Left ventricle myocardium inferior (tissue), 1 donor: Measurements from ENCODE around the gene FNDC3A. TPM values are rescaled to one million over a fixed set of nuclear protein-coding genes. Genes with fewer than 3 reads are reported as not detected.

ENCODE experiments used
- DNase-seq: peaks from one replicate; pipeline ENCODE4 v3.0.0-alpha.2; 2020
- H3K27ac ChIP-seq: fragments of 200-600 bp; replicated peaks from 2 replicates; pipeline ENCODE4 v1.8.0; 2021
- H3K27me3 ChIP-seq: fragments of 200-600 bp; 2 replicates; pipeline ENCODE4 v1.8.0; 2021; ENCODE audit warnings: low read depth
- H3K36me3 ChIP-seq: fragments of 200-600 bp; 2 replicates; pipeline ENCODE4 v1.8.0; 2021
- H3K4me1 ChIP-seq: fragments of 200-600 bp; 2 replicates; pipeline ENCODE4 v1.8.0; 2021
- H3K4me3 ChIP-seq: fragments of 200-600 bp; 2 replicates; pipeline ENCODE4 v1.8.0; 2021; ENCODE audit warnings: mild to moderate bottlenecking, moderate library complexity
- H3K9me3 ChIP-seq: fragments of 200-600 bp; replicated peaks from 2 replicates; pipeline ENCODE4 v1.8.0; 2021
- intact Hi-C: fragments of 100-400 bp; cut with micrococcal nuclease; formaldehyde crosslinking; loops from one replicate; pipeline ENCODE4 v1.11.0; 2022
- total RNA-seq: library from RNA; stranded (reverse); fragmentation: NEBNext Ultra II Directional; extraction: Animal tissue kit (Norgen Biotek cat#: 25700); gene quantifications from one replicate; pipeline ENCODE4 v1.2.1, GENCODE V29; 2021
- TF ChIP-seq, protein P1 (sequence below): fragments of 200-600 bp; IDR thresholded peaks from 2 replicates; pipeline ENCODE4 v1.8.0; 2021; ENCODE audit warnings: antibody characterized with exemption, mild to moderate bottlenecking, borderline replicate concordance
- donor health status: DM: no; HTN: yes; CAD: no; lungs with severe emphysema.

FNDC3A gene
- total RNA-seq, 1 donor from 2014 or later, result 18.9 TPM

DNA sequence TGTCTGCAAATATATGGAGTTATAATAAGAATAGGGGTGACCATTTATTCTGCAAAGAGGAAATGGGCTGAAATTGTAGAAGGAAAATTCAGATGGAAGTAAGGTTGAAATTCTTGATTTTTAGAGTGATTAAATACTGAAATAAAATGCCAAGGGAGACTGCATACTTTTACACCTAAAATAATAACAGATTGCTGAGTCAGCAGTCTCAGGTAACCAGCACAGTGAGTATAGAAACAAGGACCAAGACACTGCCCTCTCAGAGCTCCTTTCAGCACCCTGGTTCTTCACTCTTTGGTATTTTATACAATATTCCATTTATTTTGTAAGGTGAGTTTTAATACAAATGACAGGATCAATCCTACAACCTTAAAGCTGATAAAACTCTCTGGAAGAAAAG is 195.6 kb downstream of the FNDC3A start:
- no peak overlapping the region for H3K4me3 ChIP-seq
- peaks cover 57% of the 10 kb centered on the region for H3K36me3 ChIP-seq
- TF ChIP-seq, protein P1, sequence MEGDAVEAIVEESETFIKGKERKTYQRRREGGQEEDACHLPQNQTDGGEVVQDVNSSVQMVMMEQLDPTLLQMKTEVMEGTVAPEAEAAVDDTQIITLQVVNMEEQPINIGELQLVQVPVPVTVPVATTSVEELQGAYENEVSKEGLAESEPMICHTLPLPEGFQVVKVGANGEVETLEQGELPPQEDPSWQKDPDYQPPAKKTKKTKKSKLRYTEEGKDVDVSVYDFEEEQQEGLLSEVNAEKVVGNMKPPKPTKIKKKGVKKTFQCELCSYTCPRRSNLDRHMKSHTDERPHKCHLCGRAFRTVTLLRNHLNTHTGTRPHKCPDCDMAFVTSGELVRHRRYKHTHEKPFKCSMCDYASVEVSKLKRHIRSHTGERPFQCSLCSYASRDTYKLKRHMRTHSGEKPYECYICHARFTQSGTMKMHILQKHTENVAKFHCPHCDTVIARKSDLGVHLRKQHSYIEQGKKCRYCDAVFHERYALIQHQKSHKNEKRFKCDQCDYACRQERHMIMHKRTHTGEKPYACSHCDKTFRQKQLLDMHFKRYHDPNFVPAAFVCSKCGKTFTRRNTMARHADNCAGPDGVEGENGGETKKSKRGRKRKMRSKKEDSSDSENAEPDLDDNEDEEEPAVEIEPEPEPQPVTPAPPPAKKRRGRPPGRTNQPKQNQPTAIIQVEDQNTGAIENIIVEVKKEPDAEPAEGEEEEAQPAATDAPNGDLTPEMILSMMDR, result no peak
- intact Hi-C loops, result no loop called here
- H3K27me3 ChIP-seq, result no peaks in the 10 kb centered on the region
- H3K9me3 ChIP-seq, result no peaks in the 10 kb centered on the region
- no peak overlapping the region for H3K27ac ChIP-seq
- H3K4me1 ChIP-seq, result no peaks in the 10 kb centered on the region
- no peak for DNase-seq

DNA sequence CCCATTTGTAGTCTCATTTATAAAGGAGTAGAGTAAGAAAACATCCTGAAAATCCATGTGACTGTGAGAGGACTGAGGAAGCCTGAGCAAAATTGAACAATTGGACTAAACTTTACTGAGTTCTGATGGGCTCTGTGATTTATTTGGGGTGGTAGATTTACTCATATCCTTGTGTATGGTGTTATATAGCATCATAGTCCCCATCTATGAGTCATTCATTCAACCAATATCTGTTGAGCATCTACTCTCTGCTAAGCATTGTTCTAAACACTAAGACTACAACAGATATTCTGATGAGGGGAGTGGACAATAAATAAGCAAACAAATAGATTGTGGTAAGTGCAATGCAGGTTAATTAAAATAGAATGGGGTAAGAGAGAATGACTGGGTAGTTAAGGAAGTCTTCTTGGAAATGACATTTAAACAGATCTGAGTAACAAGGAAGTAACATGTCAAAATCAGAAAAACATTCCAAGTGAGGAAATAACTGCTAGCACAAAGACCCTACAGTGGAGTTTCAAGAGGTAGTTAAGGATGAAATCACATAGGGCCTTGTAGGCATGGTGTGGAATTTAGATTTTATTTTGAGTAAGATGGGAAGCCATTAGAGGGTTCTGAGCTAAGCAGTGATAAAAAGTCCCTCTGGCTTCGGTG is 208.1 kb downstream of the FNDC3A start:
- intact Hi-C loops, result no loop called here

DNA sequence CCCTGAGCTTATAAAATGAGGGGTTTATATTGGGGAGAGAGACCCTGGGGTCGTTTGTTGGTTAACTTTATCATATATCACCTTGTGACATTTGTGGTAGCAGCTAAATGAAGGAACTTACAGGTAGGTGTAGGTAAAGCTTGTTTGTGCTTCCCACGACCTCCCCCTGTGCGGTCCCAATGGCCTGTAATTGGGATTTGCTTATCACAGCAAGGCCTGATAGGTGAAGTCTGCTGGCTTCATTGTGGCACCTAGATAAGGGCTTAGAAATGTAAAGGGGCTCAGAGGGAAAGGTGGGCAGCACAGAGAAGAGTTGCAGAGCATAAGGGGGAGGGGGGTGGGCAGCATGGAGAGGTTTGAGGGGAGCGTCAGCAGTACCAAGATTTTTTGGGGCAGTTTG is 208.9 kb downstream of the FNDC3A start:
- Histone ChIP-seq H3K4me3 (no peak overlapping the region), H3K36me3 (peaks cover 67% of the 10 kb centered on the region), H3K27ac (no peak overlapping the region), H3K9me3 (no peaks in the 10 kb centered on the region), H3K4me1 (no peaks in the 10 kb centered on the region), H3K27me3 (no peaks in the 10 kb centered on the region)
- DNase-seq, result no peak
- intact Hi-C loops, result no loop called here
- TF ChIP-seq, protein P1, result no peak

More for the DNA sequence above, 208.1 kb downstream of the FNDC3A start:
- no peaks in the 10 kb centered on the region for H3K9me3 ChIP-seq
- H3K36me3 ChIP-seq, result peaks cover 67% of the 10 kb centered on the region
- TF ChIP-seq, protein P1, result no peak
- H3K27me3 ChIP-seq, result no peaks in the 10 kb centered on the region
- no peak overlapping the region for H3K4me3 ChIP-seq
- no peak overlapping the region for H3K27ac ChIP-seq
- no peak for DNase-seq
- H3K4me1 ChIP-seq, result no peaks in the 10 kb centered on the region

DNA sequence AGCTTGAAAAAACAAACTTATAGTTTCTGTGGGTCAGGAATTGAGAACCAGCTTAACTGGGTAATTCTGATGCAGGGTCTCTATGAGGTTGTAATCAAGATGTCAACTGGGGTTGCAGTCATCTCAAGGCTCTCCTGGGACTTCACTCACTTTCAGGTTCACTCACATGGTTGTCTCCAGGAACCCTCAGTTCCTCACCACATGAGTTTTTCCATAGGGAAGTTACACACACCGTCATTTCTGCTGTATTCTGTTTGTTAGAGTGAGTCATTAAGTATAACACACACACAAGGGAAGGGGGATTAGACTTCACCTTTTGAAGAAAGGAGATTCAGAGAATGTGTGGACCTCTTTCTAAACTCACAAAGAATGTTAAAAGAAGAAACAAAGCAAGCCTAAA is 209.6 kb downstream of the FNDC3A start:
- no peaks in the 10 kb centered on the region for H3K27me3 ChIP-seq
- no peak for DNase-seq
- TF ChIP-seq, protein P1, result no peak
- H3K4me3 ChIP-seq, result no peak overlapping the region
- H3K9me3 ChIP-seq, result no peaks in the 10 kb centered on the region
- H3K27ac ChIP-seq, result no peak overlapping the region
- intact Hi-C loops, result no loop called here
- no peaks in the 10 kb centered on the region for H3K4me1 ChIP-seq
- H3K36me3 ChIP-seq, result peaks cover 68% of the 10 kb centered on the region

DNA sequence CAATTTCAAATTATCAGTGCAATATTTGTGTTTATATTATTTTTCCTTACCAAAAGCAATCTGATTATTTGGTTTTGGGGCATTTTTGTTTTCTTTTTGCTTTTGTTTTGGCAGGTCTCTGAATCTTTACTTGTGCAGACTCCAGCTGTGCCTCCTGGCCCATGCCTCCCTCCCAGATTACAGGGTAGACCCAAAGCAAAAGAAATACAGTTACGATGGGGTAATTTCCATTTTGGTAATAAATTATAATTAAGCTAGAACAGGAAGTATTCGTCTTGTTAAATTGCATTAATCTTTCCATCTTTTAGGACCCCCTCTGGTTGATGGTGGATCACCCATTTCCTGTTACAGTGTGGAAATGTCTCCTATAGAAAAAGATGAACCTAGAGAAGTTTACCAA is 215.2 kb downstream of the FNDC3A start:
- no peaks in the 10 kb centered on the region for H3K9me3 ChIP-seq
- H3K27ac ChIP-seq, result no peak overlapping the region
- peaks cover 90% of the 10 kb centered on the region for H3K36me3 ChIP-seq
- no peaks in the 10 kb centered on the region for H3K27me3 ChIP-seq
- H3K4me1 ChIP-seq, result no peaks in the 10 kb centered on the region
- TF ChIP-seq, protein P1, result no peak
- DNase-seq, result no peak
- H3K4me3 ChIP-seq, result no peak overlapping the region
- intact Hi-C loops, result no loop called here
